RWPE2 (cell line): ENCODE results near the gene AMFR.

Source experiments
- ATAC-seq: fragments of 200-7000 bp; cut with Tn5 transposase; 3 replicates; pipeline ENCODE4 v1.9.1; 2021; ENCODE audit warnings: low read depth
- DNase-seq: peaks from one replicate; pipeline ENCODE4 v3.0.0-alpha.2; 2020; ENCODE audit warnings: low spot score
- H3K27ac ChIP-seq: fragments of 450-650 bp; 2 replicates; pipeline ENCODE4 v1.5.1; 2017; ENCODE audit warnings: mild to moderate bottlenecking; ENCODE audit not compliant: poor library complexity, severe bottlenecking
- H3K27me3 ChIP-seq: fragments of 250-450 bp; sonication (Bioruptor Pico); 2 replicates; pipeline ENCODE4 v1.5.1; 2021; ENCODE audit warnings: mild to moderate bottlenecking, moderate library complexity; ENCODE audit not compliant: insufficient read depth, poor library complexity, severe bottlenecking
- H3K36me3 ChIP-seq: fragments of 250-450 bp; sonication (Bioruptor Pico); 2 replicates; pipeline ENCODE4 v1.5.1; 2020; ENCODE audit warnings: low read depth, mild to moderate bottlenecking, moderate library complexity
- H3K4me1 ChIP-seq: fragments of 250-450 bp; sonication (Bioruptor Pico); 2 replicates; pipeline ENCODE4 v1.5.1; 2021; ENCODE audit warnings: mild to moderate bottlenecking, moderate library complexity; ENCODE audit not compliant: insufficient read depth, poor library complexity, severe bottlenecking
- H3K4me3 ChIP-seq: fragments of 250-450 bp; sonication (Bioruptor Pico); 2 replicates; pipeline ENCODE4 v1.5.1; 2021; ENCODE audit warnings: mild to moderate bottlenecking, moderate library complexity; ENCODE audit not compliant: severe bottlenecking
- H3K9me3 ChIP-seq: fragments of 250-450 bp; sonication (Bioruptor Pico); 2 replicates; pipeline ENCODE4 v1.5.1; 2021; ENCODE audit warnings: mild to moderate bottlenecking, moderate library complexity; ENCODE audit not compliant: severe bottlenecking
- CTCF ChIP-seq: fragments of 450-650 bp; IDR thresholded peaks from one replicate; pipeline ENCODE4 v1.5.1; 2017; ENCODE audit warnings: mild to moderate bottlenecking, moderate library complexity; ENCODE audit not compliant: poor library complexity, severe bottlenecking

The AMFR gene

GRCh38 chr16:56447286-56447685 lies 21.9 kb upstream of the AMFR start:
- ATAC-seq (no peak), DNase-seq (no peak)
- Histone ChIP-seq H3K27ac (no peak overlapping the region), H3K4me3 (no peak overlapping the region), H3K4me1 (peaks cover 26% of the 10 kb centered on the region), H3K27me3 (no peaks in the 10 kb centered on the region), H3K36me3 (peaks cover 55% of the 10 kb centered on the region), H3K9me3 (no peaks in the 10 kb centered on the region)
- TF ChIP-seq CTCF: no peak

- no peak for DNase-seq
- ATAC-seq: no peak
- Histone ChIP-seq H3K27ac (no peak overlapping the region), H3K9me3 (no peaks in the 10 kb centered on the region), H3K36me3 (peaks cover 83% of the 10 kb centered on the region), H3K4me1 (no peaks in the 10 kb centered on the region), H3K27me3 (no peaks in the 10 kb centered on the region), H3K4me3 (no peak overlapping the region)
- TF ChIP-seq CTCF: no peak
Measured at GRCh38 chr16:56438038-56438437, 12.7 kb upstream of the AMFR start.

- no peak for TF ChIP-seq CTCF
- Histone ChIP-seq H3K27me3 (no peaks in the 10 kb centered on the region), H3K4me3 (no peak overlapping the region), H3K36me3 (peaks cover 86% of the 10 kb centered on the region), H3K4me1 (no peaks in the 10 kb centered on the region), H3K27ac (no peak overlapping the region), H3K9me3 (no peaks in the 10 kb centered on the region)
- DNase-seq: no peak
- no peak for ATAC-seq
Measured at GRCh38 chr16:56436258-56436657, 10.9 kb upstream of the AMFR start.

- no peak overlapping the region for H3K4me3 ChIP-seq
- peaks cover 34% of the 10 kb centered on the region for H3K36me3 ChIP-seq
- DNase-seq (no peak), ATAC-seq (no peak)
- no peak overlapping the region for H3K27ac ChIP-seq
- no peaks in the 10 kb centered on the region for H3K9me3 ChIP-seq
- no peak for TF ChIP-seq CTCF
- no peaks in the 10 kb centered on the region for H3K27me3 ChIP-seq
- H3K4me1 ChIP-seq: peaks cover 9% of the 10 kb centered on the region
Measured at GRCh38 chr16:56428091-56428490, 2.7 kb upstream of the AMFR start.

GRCh38 chr16:56426585-56426984 lies 1.2 kb upstream of the AMFR start:
- Histone ChIP-seq H3K27me3 (no peaks in the 10 kb centered on the region), H3K9me3 (no peaks in the 10 kb centered on the region), H3K4me3 (no peak overlapping the region), H3K27ac (peak overlapping the region; percentile 53), H3K36me3 (peaks cover 19% of the 10 kb centered on the region), H3K4me1 (peaks cover 9% of the 10 kb centered on the region)
- TF ChIP-seq CTCF: no peak
- peak; percentile 49 for ATAC-seq
- DNase-seq: no peak
